HG03064 (cell line): Measurements from ENCODE around the gene MAP4.
"Not testable (repeated sequence)": the region's sequence is repeated elsewhere in the genome, so short reads cannot be mapped to it uniquely, and the experiment has no call there.

ENCODE experiments used
- ATAC-seq: cut with Tn5 transposase; IDR thresholded peaks from one replicate; pipeline ENCODE4 v1.9.1; 2021; ENCODE audit warnings: low read depth; ENCODE audit not compliant: unreplicated experiment

Gene MAP4

GRCh38 chr3:47902746-47903145, 113.5 kb downstream of the MAP4 start:
- no peak for ATAC-seq

- no peak for ATAC-seq
Measured at GRCh38 chr3:47901280-47901833, 114.9 kb downstream of the MAP4 start.

- no peak for ATAC-seq
Measured at GRCh38 chr3:47899495-47900108, 116.6 kb downstream of the MAP4 start.

GRCh38 chr3:47897954-47898353, 118.3 kb downstream of the MAP4 start:
- no peak for ATAC-seq

- no peak for ATAC-seq
Measured at GRCh38 chr3:47896736-47897135, 119.5 kb downstream of the MAP4 start.

- no peak for ATAC-seq
Measured at GRCh38 chr3:47895241-47895640, 121.0 kb downstream of the MAP4 start.

- ATAC-seq, result no peak
Measured at GRCh38 chr3:47892286-47893040, 123.8 kb downstream of the MAP4 start.

- ATAC-seq, result no peak
Measured at GRCh38 chr3:47891613-47892005, 124.6 kb downstream of the MAP4 start.

GRCh38 chr3:47890828-47891612, 125.2 kb downstream of the MAP4 start:
- ATAC-seq, result no peak

- no peak for ATAC-seq
Measured at GRCh38 chr3:47890126-47890827, 125.9 kb downstream of the MAP4 start.

- no peak for ATAC-seq
Measured at GRCh38 chr3:47888986-47889757, 127.0 kb downstream of the MAP4 start.

GRCh38 chr3:47887991-47888390, 128.2 kb downstream of the MAP4 start:
- ATAC-seq, result not testable (repeated sequence)

GRCh38 chr3:47885168-47885567, 131.0 kb downstream of the MAP4 start:
- ATAC-seq, result no peak

- no peak for ATAC-seq
Measured at GRCh38 chr3:47884603-47885002, 131.6 kb downstream of the MAP4 start.

GRCh38 chr3:47882338-47882737, 133.9 kb downstream of the MAP4 start:
- ATAC-seq, result no peak

GRCh38 chr3:47877719-47878118, 138.5 kb downstream of the MAP4 start:
- no peak for ATAC-seq

GRCh38 chr3:47877290-47877689, 138.9 kb downstream of the MAP4 start:
- no peak for ATAC-seq

- no peak for ATAC-seq
Measured at GRCh38 chr3:47874913-47875312, 141.3 kb downstream of the MAP4 start.

GRCh38 chr3:47874438-47874837, 141.8 kb downstream of the MAP4 start:
- ATAC-seq, result no peak

GRCh38 chr3:47872916-47873315, 143.3 kb downstream of the MAP4 start:
- ATAC-seq, result no peak
